CD14-positive monocyte (primary cell): ENCODE data around the gene RAB11FIP3. TPM values are rescaled to one million over a fixed set of nuclear protein-coding genes. Genes with fewer than 3 reads are reported as not detected.

ENCODE experiments used
- DNase-seq, 3 donors: peaks; one replicate each; pipeline ENCODE4 v3.0.0-alpha.2; 2011 to 2022
- H2AFZ ChIP-seq: 2 replicates; pipeline ENCODE4 v1.6.0; 2012; ENCODE audit warnings: mild to moderate bottlenecking, low read depth, low read length, inconsistent platforms; ENCODE audit not compliant: insufficient read depth, poor library complexity, severe bottlenecking
- H3K27ac ChIP-seq, 2 donors: 1 replicate in 1 of 2; 2 replicates in 1 of 2; pipeline ENCODE4 v1.5.1; 2012 to 2013; ENCODE audit warnings: low read length in 2 of 2, control low read depth in 1 of 2, inconsistent platforms in 1 of 2, low read depth in 1 of 2, mild to moderate bottlenecking in 1 of 2
- H3K27me3 ChIP-seq, 2 donors: one replicate each; pipeline versions ENCODE4 v1.6.0 to v1.6.1; 2011 to 2013; ENCODE audit warnings: low read length in 2 of 2; ENCODE audit not compliant: control insufficient read depth in 2 of 2, insufficient read depth in 2 of 2
- H3K36me3 ChIP-seq, 2 donors: replicated peaks in 1 of 2; 1 replicate in 1 of 2; 2 replicates in 1 of 2; pipeline versions ENCODE4 v1.5.1 to v1.6.1; 2012 to 2013; ENCODE audit warnings: low read length in 2 of 2, control low read depth in 1 of 2, inconsistent platforms in 1 of 2, mild to moderate bottlenecking in 1 of 2; ENCODE audit not compliant: insufficient read depth in 2 of 2, control insufficient read depth in 1 of 2
- H3K4me1 ChIP-seq, 2 donors: 1 replicate in 1 of 2; 2 replicates in 1 of 2; pipeline versions ENCODE4 v1.5.1 to v1.6.1; 2012 to 2013; ENCODE audit warnings: low read length in 2 of 2, control low read depth in 1 of 2, inconsistent platforms in 1 of 2, mild to moderate bottlenecking in 1 of 2, moderate library complexity in 1 of 2; ENCODE audit not compliant: insufficient read depth in 2 of 2, control insufficient read depth in 1 of 2
- H3K4me2 ChIP-seq: replicated peaks from 2 replicates; pipeline ENCODE3; 2012; ENCODE audit warnings: low read length, moderate library complexity, mild to moderate bottlenecking; ENCODE audit not compliant: poor library complexity, severe bottlenecking; ENCODE audit errors: extremely low read depth
- H3K4me3 ChIP-seq, 3 experiments: fragments of 200-600 bp in 1 of 3; sonication (generic) in 1 of 3; replicated peaks in 1 of 3; 1 replicate in 2 of 3; 2 replicates in 1 of 3; pipeline ENCODE4 v1.5.1; 2011 to 2013; ENCODE audit warnings: low read length in 3 of 3, mild to moderate bottlenecking in 3 of 3, control low read depth in 2 of 3, low read depth in 2 of 3, inconsistent platforms in 1 of 3, moderate library complexity in 1 of 3
- H3K79me2 ChIP-seq: 2 replicates; pipeline ENCODE4 v1.6.0; 2012; ENCODE audit warnings: mild to moderate bottlenecking, control low read depth, inconsistent platforms, low read length, moderate library complexity; ENCODE audit not compliant: insufficient read depth
- H3K9ac ChIP-seq: 2 replicates; pipeline ENCODE4 v1.6.0; 2017; ENCODE audit warnings: low read length, mild to moderate bottlenecking; ENCODE audit not compliant: insufficient read depth, poor library complexity, severe bottlenecking
- H3K9me3 ChIP-seq, 2 donors: replicated peaks in 1 of 2; 1 replicate in 1 of 2; 2 replicates in 1 of 2; pipeline versions ENCODE4 v1.5.1 to v1.6.1; 2012 to 2013; ENCODE audit warnings: low read length in 2 of 2, control low read depth in 1 of 2; ENCODE audit not compliant: control insufficient read depth in 1 of 2, insufficient read depth in 1 of 2
- H4K20me1 ChIP-seq: 2 replicates; pipeline ENCODE4 v1.6.0; 2012; ENCODE audit warnings: mild to moderate bottlenecking, low read length, control low read depth, moderate library complexity; ENCODE audit not compliant: insufficient read depth
- H3K27ac Mint-ChIP-seq, 7 donors: one replicate each; pipeline ENCODE4 v1.8.0; 2020; ENCODE audit warnings: mild to moderate bottlenecking in 7 of 7, mixed read lengths in 7 of 7, moderate library complexity in 6 of 7, inconsistent platforms in 2 of 7
- H3K27me3 Mint-ChIP-seq, 3 donors: one replicate each; pipeline ENCODE4 v1.8.0; 2021 to 2022; ENCODE audit warnings: low read depth in 3 of 3, mild to moderate bottlenecking in 3 of 3, mixed read lengths in 3 of 3, moderate library complexity in 3 of 3, inconsistent platforms in 1 of 3
- H3K36me3 Mint-ChIP-seq, 2 donors: one replicate each; pipeline ENCODE4 v1.8.0; 2020; ENCODE audit warnings: mixed read lengths in 2 of 2, inconsistent platforms in 1 of 2, mild to moderate bottlenecking in 1 of 2
- H3K4me1 Mint-ChIP-seq: one replicate; pipeline ENCODE4 v1.8.0; 2020; ENCODE audit warnings: mild to moderate bottlenecking, mixed read lengths
- H3K4me3 Mint-ChIP-seq, 2 donors: one replicate each; pipeline ENCODE4 v1.8.0; 2020; ENCODE audit warnings: mild to moderate bottlenecking in 2 of 2, mixed read lengths in 2 of 2, moderate library complexity in 1 of 2
- H3K9me3 Mint-ChIP-seq, 7 donors: one replicate each; pipeline ENCODE4 v1.8.0; 2020 to 2022; ENCODE audit warnings: mixed read lengths in 7 of 7, mild to moderate bottlenecking in 6 of 7, moderate library complexity in 6 of 7, inconsistent platforms in 2 of 7
- CTCF ChIP-seq: fragments of 200-600 bp; IDR thresholded peaks from one replicate; pipeline ENCODE4 v1.8.0; 2022; ENCODE audit warnings: antibody characterized with exemption, mild to moderate bottlenecking
- WGBS: methylation state at CpG from one replicate; pipeline ENCODE4 v1.1.5; 2013; ENCODE audit warnings: missing lambda C conversion rate; ENCODE audit not compliant: insufficient coverage; 5-methylcytosine and 5-hydroxymethylcytosine counted together
- intact Hi-C, 2 donors: fragments of 100-400 bp; cut with micrococcal nuclease; formaldehyde crosslinking; loops; one replicate each; pipeline versions ENCODE4 v1.15.0 to v1.15.1; 2023
- polyA plus RNA-seq, 3 donors: library from polyadenylated mRNA; depleted of rRNA in 1 of 3; unstranded in 2 of 3; stranded (reverse) in 1 of 3; fragments of 300-500 nt in 2 of 3; fragments of >200 nt in 1 of 3; fragmentation: Illumina TruSeq in 2 of 3; gene quantifications; 1 replicate in 2 of 3; 2 replicates in 1 of 3; pipeline ENCODE4 v1.2.3, GENCODE V29; 2012 to 2021

RAB11FIP3 gene
- polyA plus RNA-seq, 3 donors, result 0.37 to 7.5 (median 0.49) TPM

DNA sequence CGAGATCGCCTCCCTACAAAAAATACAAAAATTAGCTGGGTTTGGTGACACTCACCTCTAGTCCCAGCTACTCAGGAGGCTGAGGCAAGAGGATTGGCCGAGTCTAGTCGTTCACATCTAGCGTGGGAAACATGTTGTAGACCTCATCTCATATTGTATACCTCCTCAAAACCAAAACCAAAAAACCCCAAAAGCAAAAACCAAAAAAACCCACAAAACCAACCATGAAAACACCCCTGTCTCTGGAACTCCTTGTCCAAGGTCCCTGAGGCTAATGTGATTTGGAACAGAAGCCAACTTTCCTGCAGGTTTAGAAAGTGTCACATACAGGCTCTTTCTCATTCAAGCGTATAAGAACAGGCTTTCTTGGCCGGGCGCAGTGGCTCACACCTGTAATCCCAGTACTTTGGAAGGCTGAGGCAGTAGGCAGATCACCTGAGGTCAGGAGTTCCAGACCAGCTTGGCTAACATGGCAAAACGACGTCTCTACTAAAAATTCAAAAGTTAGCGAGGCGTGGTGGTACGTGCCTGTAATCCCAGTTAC lies 29.0 kb downstream of the RAB11FIP3 start:
- Histone ChIP-seq H3K4me2 (no peak overlapping the region), H3K79me2 (no peaks in the 10 kb centered on the region), H2AFZ (no peak overlapping the region), H3K27me3 (no peaks in the 10 kb centered on the region), H3K4me1 (peaks cover 6 to 7% of the 10 kb centered on the region in 2 donors), H3K27ac (no peak overlapping the region), H3K9ac (no peak overlapping the region), H3K9me3 (no peaks in the 10 kb centered on the region), H4K20me1 (no peaks in the 10 kb centered on the region), H3K36me3 (no peaks in the 10 kb centered on the region), H3K4me3 (no peak overlapping the region)
- H3K36me3 Mint-ChIP-seq, result no peaks in the 10 kb centered on the region
- no peak overlapping the region for H3K4me3 Mint-ChIP-seq
- H3K27ac Mint-ChIP-seq, result peak overlapping the region in 1 of 7 donors; percentile 46
- intact Hi-C loops, result no loop called here
- 97% methylated on average over 10 of the region's 13 CpGs for WGBS
- H3K9me3 Mint-ChIP-seq, result peaks cover 0 to 3% (median 0%) of the 10 kb centered on the region in 7 donors
- no peak for TF ChIP-seq CTCF
- peaks cover 10% of the 10 kb centered on the region for H3K4me1 Mint-ChIP-seq
- peaks cover 0 to 3% (median 0%) of the 10 kb centered on the region in 3 donors for H3K27me3 Mint-ChIP-seq
- no peak for DNase-seq

- Histone ChIP-seq H2AFZ (no peak overlapping the region), H3K4me2 (no peak overlapping the region), H3K4me1 (peaks cover under 1% of the 10 kb centered on the region in 2 donors), H3K4me3 (no peak overlapping the region), H3K27me3 (no peaks in the 10 kb centered on the region), H3K9ac (no peak overlapping the region), H3K27ac (no peak overlapping the region), H3K79me2 (no peaks in the 10 kb centered on the region), H3K36me3 (no peaks in the 10 kb centered on the region), H4K20me1 (no peaks in the 10 kb centered on the region), H3K9me3 (no peaks in the 10 kb centered on the region)
- no peak overlapping the region for H3K27ac Mint-ChIP-seq
- intact Hi-C loops, result no loop called here
- no peak for TF ChIP-seq CTCF
- DNase-seq, result no peak
- H3K9me3 Mint-ChIP-seq, result peaks cover 0 to 3% (median 0%) of the 10 kb centered on the region in 7 donors
- H3K27me3 Mint-ChIP-seq, result peaks cover 0 to 3% (median 0%) of the 10 kb centered on the region in 3 donors
- no peaks in the 10 kb centered on the region for H3K36me3 Mint-ChIP-seq
- 97% methylated on average over 4 of the region's 12 CpGs for WGBS
- peaks cover 4% of the 10 kb centered on the region for H3K4me1 Mint-ChIP-seq
- no peak overlapping the region for H3K4me3 Mint-ChIP-seq
Measured at GRCh38 chr16:455453-455852, 30.0 kb downstream of the RAB11FIP3 start.
